Placental epithelial cell (primary cell): ENCODE results near the gene CRYBA1. TPM values are rescaled to one million over a fixed set of nuclear protein-coding genes. Genes with fewer than 3 reads are reported as not detected.

Source experiments
- total RNA-seq: library from RNA; depleted of rRNA; stranded (reverse); fragments of >200 nt; gene quantifications from 2 replicates; pipeline ENCODE4 v1.2.3, GENCODE V29; 2012

The CRYBA1 gene, protein sequence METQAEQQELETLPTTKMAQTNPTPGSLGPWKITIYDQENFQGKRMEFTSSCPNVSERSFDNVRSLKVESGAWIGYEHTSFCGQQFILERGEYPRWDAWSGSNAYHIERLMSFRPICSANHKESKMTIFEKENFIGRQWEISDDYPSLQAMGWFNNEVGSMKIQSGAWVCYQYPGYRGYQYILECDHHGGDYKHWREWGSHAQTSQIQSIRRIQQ
- total RNA-seq, result not detected in 2 replicates

DNA sequence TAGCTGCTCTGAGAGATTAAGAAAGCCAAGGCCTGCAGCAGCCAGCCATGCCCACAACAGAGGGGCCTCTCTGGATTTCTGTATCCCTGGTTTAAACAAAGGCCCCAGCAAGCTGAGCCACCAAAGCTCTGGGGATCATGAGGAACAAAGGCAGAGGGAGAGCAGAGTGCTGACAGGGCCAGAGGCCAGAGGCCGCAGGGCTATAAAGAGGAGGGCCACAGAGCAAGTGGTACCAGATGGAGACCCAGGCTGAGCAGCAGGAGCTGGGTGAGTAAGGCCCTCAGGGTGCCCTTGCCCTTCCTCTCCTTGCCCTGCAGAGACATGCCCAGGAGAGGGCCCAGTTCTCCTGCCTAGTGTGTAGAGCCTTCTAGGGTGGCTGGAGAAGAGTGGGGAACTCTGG is at the start of gene CRYBA1:
Gene CRYBA1 (plus strand): TSS at position 232 of the 400 bp plus-strand sequence. CDS start 5 bp downstream, at position 237.

DNA sequence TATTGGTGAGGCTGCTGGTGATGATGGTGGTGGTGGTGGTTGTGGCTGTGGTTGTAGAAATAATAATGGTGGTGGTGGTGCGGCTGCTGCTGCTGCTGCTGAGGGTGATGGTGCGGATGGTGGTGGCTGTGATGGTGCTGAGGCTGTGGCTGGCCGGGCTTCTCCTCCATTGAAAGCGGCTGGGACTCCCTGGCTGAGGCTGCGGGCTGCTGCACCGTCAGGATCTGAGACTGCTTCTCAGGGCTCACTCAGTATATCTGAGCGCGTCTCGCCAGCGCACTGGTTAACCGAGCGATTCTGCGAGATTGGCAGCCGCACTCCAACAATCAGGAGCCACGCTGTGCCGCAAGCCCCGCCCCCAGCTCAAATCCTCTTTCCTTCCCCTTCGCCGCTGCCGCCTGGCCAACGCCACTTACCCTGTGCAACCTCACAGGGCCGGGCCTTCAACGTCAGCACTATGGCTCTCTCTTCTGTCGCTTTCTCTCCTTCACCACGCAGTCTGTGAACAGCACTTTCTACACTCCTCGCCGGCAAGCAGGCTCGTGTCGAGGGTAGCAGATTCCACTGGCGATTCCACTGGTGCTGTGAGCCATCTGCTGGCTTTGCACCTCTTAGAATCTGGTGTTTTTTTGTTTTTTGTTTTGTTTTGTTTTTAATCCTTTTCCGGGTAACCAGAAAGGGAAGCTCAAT is 47.4 kb downstream of the CRYBA1 start, which contains the start of gene NUFIP2:
Gene NUFIP2 (minus strand): TSS at position 259 of the 690 bp plus-strand sequence. CDS start 89 bp downstream, at position 170.

Other genes with a start within 250 kb of the CRYBA1 start
- gene SEZ6, start 240.8 kb upstream of the CRYBA1 start, total RNA-seq, result not detected in 2 replicates
- 1.4 and 3.5 TPM in 2 replicates for gene PIPOX, start 203.7 kb upstream of the CRYBA1 start, total RNA-seq
- 20.8 and 36.1 TPM in 2 replicates for gene MYO18A, start 66.5 kb upstream of the CRYBA1 start, total RNA-seq
- 25.5 and 41.3 TPM in 2 replicates for gene NUFIP2, start 47.3 kb downstream of the CRYBA1 start, total RNA-seq
- gene TAOK1, start 143.5 kb downstream of the CRYBA1 start, total RNA-seq, result 38.5 and 44.5 TPM in 2 replicates